Heart left ventricle (tissue), 13 donors: ENCODE data around the gene HDAC7.

ENCODE experiments used
- POLR2A ChIP-seq, 2 donors: fragments of 450-650 bp; IDR thresholded peaks; one replicate each; pipeline ENCODE4 v1.6.1; 2017; ENCODE audit warnings: antibody characterized with exemption in 2 of 2, mild to moderate bottlenecking in 2 of 2, moderate library complexity in 2 of 2
- TF ChIP-seq, protein P1 (sequence below), 12 donors: fragments of 200-600 bp; sonication (generic) in 4 of 12; IDR thresholded peaks; one replicate each; pipeline versions ENCODE4 v1.5.0 to v1.8.0; 2018 to 2022; ENCODE audit warnings: antibody characterized with exemption in 12 of 12, mild to moderate bottlenecking in 5 of 12
- donor health status: ischemic (EF 13 %, LVEDD 7.1; RV severe dilation, severe dysfunction).
- donor health status: DM: no; HTN: yes; CAD: no.
- donor health status: DM: no; HTN: no; CAD: no.
- donor health status: ischemic (EF 25% LVEDD 6.9; RV normal size, moderate dysfunction).
- donor health status: ischemic (EF 25% LVEDD 5.7; RV mildly dilated, moderate dysfunction).
- donor health status: ischemic (EF 35%, LVEDD 5.7; RV mildly dilated, moderate dysfunction).
- donor health status: nonischemic (EF 11% LVEDD 7.7; RV severe dilation, severe dysfunction).
- donor health status: DM: yes; HTN: yes; CAD: no.
- donor health status: PGD.
- donor health status: ischemic (EF 29% LVEDD 5.4; RV normal size, mild dysfunction).
- donor health status: nonischemic (EF 23%, LVEDD 6.1; RV moderate dilation, normal function).

DNA sequence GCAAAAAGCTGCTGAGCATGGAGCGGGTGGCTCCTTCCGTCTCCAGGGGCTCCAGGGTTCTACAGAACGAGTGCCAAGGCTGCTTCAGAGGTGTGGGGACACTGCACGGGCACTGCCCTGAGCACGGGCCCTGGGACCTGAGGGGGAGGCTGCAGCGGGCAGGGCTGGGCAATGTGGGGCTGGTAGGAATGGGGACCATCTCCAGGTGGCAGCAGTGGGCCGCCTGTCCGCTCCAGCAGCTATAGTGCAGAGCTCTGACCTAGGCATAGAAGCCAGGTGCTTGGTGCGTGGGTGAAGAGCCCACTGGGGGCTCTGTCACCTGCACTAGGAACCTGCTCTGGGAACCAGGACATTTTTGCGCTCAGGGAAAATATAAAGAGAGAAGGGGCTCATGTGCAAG is 22.3 kb downstream of the HDAC7 start:
- TF ChIP-seq, protein P1, sequence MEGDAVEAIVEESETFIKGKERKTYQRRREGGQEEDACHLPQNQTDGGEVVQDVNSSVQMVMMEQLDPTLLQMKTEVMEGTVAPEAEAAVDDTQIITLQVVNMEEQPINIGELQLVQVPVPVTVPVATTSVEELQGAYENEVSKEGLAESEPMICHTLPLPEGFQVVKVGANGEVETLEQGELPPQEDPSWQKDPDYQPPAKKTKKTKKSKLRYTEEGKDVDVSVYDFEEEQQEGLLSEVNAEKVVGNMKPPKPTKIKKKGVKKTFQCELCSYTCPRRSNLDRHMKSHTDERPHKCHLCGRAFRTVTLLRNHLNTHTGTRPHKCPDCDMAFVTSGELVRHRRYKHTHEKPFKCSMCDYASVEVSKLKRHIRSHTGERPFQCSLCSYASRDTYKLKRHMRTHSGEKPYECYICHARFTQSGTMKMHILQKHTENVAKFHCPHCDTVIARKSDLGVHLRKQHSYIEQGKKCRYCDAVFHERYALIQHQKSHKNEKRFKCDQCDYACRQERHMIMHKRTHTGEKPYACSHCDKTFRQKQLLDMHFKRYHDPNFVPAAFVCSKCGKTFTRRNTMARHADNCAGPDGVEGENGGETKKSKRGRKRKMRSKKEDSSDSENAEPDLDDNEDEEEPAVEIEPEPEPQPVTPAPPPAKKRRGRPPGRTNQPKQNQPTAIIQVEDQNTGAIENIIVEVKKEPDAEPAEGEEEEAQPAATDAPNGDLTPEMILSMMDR (IDR thresholded peaks at IDR 0.05) = peak in 11 of 12 donors; percentile 17 to 56 (median 38)
- TF ChIP-seq POLR2A (IDR thresholded peaks at IDR 0.05) = no peak
